ENCODE measurements around the gene ZBTB20.

DNA sequence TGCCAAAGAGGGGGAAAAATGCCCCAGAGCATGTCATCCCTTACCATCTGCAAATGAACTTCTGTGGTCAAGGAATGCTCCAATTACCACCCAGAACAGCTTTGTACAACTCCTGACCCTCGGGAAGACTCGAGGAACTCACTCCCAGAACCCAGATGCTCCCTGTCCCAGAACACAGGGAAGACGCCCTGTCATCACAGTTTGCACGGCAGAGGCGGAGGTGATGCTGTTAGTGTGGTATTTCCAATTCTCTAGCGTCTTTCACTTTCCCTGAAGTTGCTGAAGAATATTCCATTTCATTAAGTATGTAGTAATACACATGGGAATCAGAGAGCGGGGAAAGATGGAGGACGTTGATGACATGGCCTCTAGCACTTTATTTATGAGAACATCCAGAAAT lies 659.6 kb downstream of the ZBTB20 start:
- TF ChIP-seq POLR2AphosphoS5 (IDR thresholded peaks at IDR 0.05) (no peak), CTCF (IDR thresholded peaks at IDR 0.05) (no peak), POLR2A (IDR thresholded peaks at IDR 0.05) (no peak)
